ENCODE measurements around the gene GRPEL2. TPM values are rescaled to one million over a fixed set of nuclear protein-coding genes. Genes with fewer than 3 reads are reported as not detected.

Gene GRPEL2
- total and polyA plus RNA-seq, 2 experiments from 2014 or later, result 20.2 to 62.2 TPM

- H3K4me2 ChIP-seq, result no peak overlapping the region
- no peaks in the 10 kb centered on the region for H3K9me2 ChIP-seq (ENCODE audit: insufficient read depth)
- no peaks in the 10 kb centered on the region for H3K27me3 ChIP-seq (ENCODE audit: insufficient read depth)
- Mint-ChIP-seq H3K36me3 (ENCODE audit: low read depth) (no peaks in the 10 kb centered on the region), H3K9me3 (no peaks in the 10 kb centered on the region), H3K4me3 (no peak overlapping the region), H3K27me3 (ENCODE audit: insufficient read depth, low read depth, poor library complexity) (peaks cover 4% of the 10 kb centered on the region), H3K27ac (no peak overlapping the region), H3K4me1 (peaks cover 16% of the 10 kb centered on the region)
- H3F3A ChIP-seq (replicated peaks; ENCODE audit: low read depth), result no peaks in the 10 kb centered on the region
- no peaks in the 10 kb centered on the region for H3K36me3 ChIP-seq (ENCODE audit: insufficient read depth)
- no peak overlapping the region for H3K4me3 ChIP-seq
- H3K79me2 ChIP-seq (replicated peaks; ENCODE audit: insufficient read depth), result no peaks in the 10 kb centered on the region
- no peak for ATAC-seq
- H2AFZ ChIP-seq, result no peak overlapping the region
- H3K4me1 ChIP-seq (ENCODE audit: insufficient read depth), result no peaks in the 10 kb centered on the region
- DNase-seq (ENCODE audit: low spot score), result no peak
- H4K20me1 ChIP-seq (replicated peaks; ENCODE audit: insufficient read depth), result no peaks in the 10 kb centered on the region
- TF ChIP-seq ZNF331 (CRISPR knock-in tag; IDR thresholded peaks at IDR 0.05; ENCODE audit: low read depth) (no peak), REST (IDR thresholded peaks at IDR 0.05; ENCODE audit: unreplicated experiment) (no peak), CREB1 (CRISPR knock-in tag; IDR thresholded peaks at IDR 0.05; ENCODE audit: low read depth) (no peak), CTCF (conservative IDR thresholded peaks at IDR 0.05; ENCODE audit: low read depth in 2 of 2) (no peak), ZNF462 (CRISPR knock-in tag; IDR thresholded peaks at IDR 0.05) (no peak), ETS1 (IDR thresholded peaks at IDR 0.05) (no peak), EZH2 (IDR thresholded peaks at IDR 0.05; ENCODE audit: low read depth, unreplicated experiment) (no peak), ZNF114 (CRISPR knock-in tag; IDR thresholded peaks at IDR 0.05) (no peak), NANOG (IDR thresholded peaks at IDR 0.05; ENCODE audit: borderline replicate concordance) (no peak), STAT1 (IDR thresholded peaks at IDR 0.05; ENCODE audit: unreplicated experiment) (no peak)
- no peak overlapping the region for H3K27ac ChIP-seq (ENCODE audit: low read depth)
These were observed 35.9 kb upstream of the GRPEL2 start for GRCh38 chr5:149309354-149309753.
